NT2/D1 (cell line): ENCODE measurements around the gene CD86.

ENCODE experiments used
- YY1 ChIP-seq: IDR thresholded peaks from 2 replicates; pipeline ENCODE4 v1.6.1; 2011; ENCODE audit not compliant: insufficient read length, insufficient read depth
- ZNF274 ChIP-seq: IDR thresholded peaks from 2 replicates; pipeline ENCODE4 v1.6.1; 2011; ENCODE audit warnings: mild to moderate bottlenecking, low read depth, low read length

DNA sequence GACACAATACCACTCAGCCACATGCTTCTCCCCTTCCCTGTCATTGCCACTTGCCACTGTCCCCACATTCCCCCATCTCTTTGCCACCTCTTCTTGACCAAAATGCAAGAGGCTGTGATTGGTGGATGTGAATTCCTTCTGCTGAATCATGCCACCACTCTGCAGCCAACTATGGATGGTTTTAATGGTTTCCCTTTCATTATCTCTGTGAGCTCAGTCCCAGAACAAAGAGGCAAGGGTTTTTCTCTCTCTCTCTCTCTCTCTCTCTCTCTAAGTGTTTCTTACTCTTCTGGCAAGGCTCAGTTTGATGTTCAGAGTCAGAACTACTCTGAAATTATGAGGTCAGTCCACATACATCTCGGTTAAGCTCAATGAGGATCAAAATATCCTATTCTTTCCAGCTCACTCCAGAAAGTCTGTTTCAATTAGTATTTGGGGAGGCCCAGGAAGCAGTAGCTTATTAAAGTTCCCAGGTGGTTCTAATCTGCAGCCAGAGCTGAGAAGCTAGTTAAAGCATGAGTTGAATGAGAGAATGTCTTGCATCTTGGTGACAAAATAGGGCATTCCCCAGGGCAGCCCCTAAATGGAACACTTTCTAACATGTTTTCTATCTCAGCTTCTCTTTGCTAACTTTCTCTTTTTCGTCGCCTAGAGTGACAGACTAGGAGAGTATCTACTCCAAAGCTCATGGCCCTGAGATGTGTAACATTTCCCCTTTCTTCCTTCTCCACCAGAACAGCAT is 24.6 kb upstream of the CD86 start:
- no peak for TF ChIP-seq YY1
- TF ChIP-seq ZNF274, result no peak
